Spleen (tissue), 7 donors: Measurements from ENCODE around the gene MLXIP.

Source experiments
- POLR2A ChIP-seq, 3 donors: fragments of 450-650 bp; IDR thresholded peaks; one replicate each; pipeline ENCODE4 v1.5.1; 2017; ENCODE audit warnings: antibody characterized with exemption in 3 of 3, mild to moderate bottlenecking in 1 of 3
- POLR2AphosphoS5 ChIP-seq, 3 donors: sonication (generic); formaldehyde crosslinking; IDR thresholded peaks; one replicate each; pipeline ENCODE4 v1.5.1; 2017; ENCODE audit warnings: antibody characterized with exemption in 3 of 3
- TF ChIP-seq, protein P1 (sequence below), 11 experiments: fragments of 200-600 bp in 7 of 11; fragments of 450-650 bp in 4 of 11; sonication (generic) in 4 of 11; IDR thresholded peaks in 8 of 11; conservative IDR thresholded peaks in 3 of 11; 1 replicate in 7 of 11; 2 replicates in 4 of 11; pipeline versions ENCODE4 v1.4.0 to v1.8.0; 2016 to 2021; ENCODE audit warnings: antibody characterized with exemption in 11 of 11, inconsistent platforms in 4 of 11, mild to moderate bottlenecking in 1 of 11
- donor health status: DM: no; HTN: no; CAD: no; lungs with moderate emphysema.
- donor health status: DM: no; HTN: no; CAD: no.
- donor health status: DM: no; HTN: no; CAD: no.

DNA sequence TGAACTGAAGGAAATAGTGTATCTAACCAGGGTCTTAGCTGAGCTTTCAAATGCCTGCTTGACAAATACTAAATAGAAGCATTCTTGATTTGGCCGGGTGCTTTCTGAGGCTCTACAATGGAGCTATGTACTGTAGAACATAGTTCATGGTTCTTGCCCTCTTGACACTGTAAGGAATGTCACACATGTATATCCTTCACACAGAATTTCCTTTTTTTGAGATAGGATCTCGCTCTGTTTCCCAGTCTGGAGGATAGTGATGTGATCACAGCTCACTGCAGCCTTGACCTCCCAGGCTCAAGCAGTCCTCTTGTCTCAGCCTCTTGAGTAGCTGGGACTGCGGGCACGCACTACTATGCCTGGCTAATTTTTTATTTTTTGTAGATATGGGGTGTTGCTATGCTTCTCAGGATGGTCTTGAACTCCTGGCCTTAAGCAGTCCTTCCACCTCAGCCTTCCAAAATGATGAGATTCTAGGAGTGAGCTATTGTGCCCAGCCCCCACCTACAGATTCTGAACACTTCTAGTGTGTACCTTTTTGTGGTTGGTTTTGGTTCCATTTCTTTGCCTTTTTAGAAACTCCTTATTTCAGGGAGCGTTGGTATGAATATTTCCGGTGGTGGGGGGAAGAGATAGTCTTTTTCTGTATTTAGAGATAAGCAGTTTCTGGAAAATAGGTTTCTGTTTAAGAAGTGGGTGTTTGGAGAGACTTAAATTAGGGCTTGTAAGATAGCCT, 4.2 kb downstream of the MLXIP start:
- TF ChIP-seq, protein P1, sequence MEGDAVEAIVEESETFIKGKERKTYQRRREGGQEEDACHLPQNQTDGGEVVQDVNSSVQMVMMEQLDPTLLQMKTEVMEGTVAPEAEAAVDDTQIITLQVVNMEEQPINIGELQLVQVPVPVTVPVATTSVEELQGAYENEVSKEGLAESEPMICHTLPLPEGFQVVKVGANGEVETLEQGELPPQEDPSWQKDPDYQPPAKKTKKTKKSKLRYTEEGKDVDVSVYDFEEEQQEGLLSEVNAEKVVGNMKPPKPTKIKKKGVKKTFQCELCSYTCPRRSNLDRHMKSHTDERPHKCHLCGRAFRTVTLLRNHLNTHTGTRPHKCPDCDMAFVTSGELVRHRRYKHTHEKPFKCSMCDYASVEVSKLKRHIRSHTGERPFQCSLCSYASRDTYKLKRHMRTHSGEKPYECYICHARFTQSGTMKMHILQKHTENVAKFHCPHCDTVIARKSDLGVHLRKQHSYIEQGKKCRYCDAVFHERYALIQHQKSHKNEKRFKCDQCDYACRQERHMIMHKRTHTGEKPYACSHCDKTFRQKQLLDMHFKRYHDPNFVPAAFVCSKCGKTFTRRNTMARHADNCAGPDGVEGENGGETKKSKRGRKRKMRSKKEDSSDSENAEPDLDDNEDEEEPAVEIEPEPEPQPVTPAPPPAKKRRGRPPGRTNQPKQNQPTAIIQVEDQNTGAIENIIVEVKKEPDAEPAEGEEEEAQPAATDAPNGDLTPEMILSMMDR (IDR thresholded peaks at IDR 0.05 in 8 of 11, conservative IDR thresholded peaks at IDR 0.05 in 3 of 11): no peak
- TF ChIP-seq POLR2A (IDR thresholded peaks at IDR 0.05) (no peak), POLR2AphosphoS5 (IDR thresholded peaks at IDR 0.05) (no peak)
